Activated T-cell treated with anti-CD3 and anti-CD28 coated beads for 1 hour (primary cell): Measurements from ENCODE around the gene PLCB1.

Source experiments
- DNase-seq: peaks from one replicate; pipeline ENCODE4 v3.0.0-alpha.2; 2020; ENCODE audit warnings: low read depth

Gene PLCB1

DNA sequence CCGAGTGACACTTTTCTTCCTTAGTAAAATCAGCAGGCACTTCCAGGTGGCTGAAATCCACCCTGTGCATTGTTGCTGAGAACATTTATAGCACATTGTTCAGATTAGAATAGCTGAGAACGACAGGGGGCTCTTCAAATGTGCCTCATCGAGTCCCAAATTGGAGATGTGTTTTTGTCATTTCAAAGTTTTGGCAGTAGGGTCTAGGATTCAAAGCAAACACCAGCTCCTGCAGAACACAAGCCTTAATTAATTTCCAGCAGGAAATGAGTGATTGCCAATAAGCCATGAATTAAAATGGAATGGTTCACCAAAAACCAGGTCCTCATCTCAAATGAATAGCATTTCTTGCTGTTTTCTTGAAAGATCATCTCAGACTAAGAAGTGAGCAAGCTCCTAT, 171.6 kb downstream of the PLCB1 start:
- no peak for DNase-seq

DNA sequence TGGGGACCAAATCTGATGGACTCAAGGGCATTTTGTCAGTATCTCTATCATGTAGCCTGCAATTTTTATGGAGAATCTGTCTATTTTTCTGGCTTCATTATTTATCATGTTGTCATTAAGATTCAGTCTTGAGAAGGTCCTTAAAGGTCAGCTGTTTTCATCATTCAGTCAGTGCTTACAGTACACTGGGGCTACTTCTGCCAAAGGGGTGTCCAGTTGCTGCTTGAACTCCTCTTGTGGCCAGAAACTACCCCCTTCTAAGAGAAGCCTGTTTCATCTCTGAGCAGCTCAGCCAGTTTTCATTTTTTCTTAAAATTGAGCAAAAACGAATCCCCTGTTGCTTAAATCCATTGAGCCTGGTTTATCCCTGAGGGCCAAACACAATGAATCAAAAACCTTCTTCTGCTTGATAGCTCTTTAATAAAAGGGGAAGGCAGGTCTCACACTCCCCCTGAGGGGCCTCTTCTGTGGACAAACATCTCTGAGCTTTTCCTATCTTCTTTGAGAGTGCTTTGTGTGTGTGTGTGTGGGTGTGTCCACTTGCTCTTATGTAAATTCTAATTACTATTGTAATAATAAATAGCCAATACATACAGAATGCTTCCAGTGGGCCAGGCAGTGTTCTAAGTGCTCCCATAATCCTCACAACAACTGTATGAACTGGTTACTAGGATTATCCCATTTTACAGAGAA, 172.2 kb downstream of the PLCB1 start:
- no peak for DNase-seq

DNA sequence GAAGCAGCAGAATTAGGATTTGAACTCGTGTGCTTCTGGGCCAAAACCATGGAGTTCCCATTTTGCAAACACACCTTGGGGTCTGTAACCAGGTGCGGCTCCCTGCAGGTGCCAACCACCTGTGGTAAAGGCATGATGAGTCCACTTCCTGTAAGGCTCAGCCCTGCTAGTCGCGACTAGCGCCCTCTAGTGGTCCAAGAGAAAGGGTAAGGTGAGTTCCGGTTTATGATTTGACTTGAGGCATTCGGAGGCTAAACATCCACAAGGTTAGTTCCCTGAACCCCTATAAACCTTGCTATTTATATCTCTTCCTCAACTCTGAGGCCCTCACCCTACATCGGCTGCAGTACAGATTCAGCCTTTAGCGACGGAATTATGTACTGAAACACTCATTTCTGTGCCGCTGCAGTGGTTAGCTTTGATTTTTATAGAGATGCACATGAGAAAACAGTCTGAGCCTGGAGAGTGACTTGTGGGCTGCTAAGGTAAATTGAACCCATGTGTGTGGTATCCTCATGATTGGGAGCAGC, 173.4 kb downstream of the PLCB1 start:
- peak; percentile 54 for DNase-seq

DNA sequence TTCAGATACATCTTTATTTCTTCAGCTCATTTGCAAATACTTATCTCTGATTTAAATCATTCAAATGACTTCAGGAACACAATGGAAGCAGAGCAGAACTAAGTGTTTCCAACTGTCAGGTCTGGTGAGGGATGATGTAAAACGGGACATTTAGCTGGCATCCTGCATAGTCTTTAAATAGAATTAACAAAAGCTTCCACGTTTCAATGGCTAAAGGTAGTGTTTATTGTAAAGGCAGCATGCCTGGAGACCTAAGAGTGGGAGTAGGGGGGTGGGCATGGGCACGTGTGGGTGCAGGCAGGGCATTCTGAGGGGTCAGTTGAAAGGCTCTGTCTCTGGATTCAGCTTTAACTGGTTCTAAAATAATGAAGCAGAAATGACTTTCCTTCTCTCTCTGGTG, 174.9 kb downstream of the PLCB1 start:
- no peak for DNase-seq

DNA sequence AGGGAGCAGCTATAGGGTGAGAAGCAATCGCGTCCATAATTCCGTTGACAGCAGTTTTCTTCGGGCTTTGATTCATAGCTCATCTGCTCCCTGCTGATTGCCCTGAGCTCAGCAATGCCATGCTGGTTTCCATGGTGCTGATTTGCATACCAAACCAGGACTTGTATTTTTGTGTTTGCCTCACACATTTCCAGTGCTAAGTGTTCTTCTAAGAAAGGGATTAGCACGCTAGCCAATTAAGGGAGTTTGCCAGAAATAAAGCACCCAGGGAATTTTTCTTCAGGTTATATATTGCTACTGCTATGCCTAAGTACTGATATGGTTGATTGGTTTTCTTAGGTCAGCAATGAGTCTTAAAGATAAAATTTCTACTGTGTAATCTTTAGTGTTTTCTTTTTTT, 177.6 kb downstream of the PLCB1 start:
- DNase-seq, result no peak

DNA sequence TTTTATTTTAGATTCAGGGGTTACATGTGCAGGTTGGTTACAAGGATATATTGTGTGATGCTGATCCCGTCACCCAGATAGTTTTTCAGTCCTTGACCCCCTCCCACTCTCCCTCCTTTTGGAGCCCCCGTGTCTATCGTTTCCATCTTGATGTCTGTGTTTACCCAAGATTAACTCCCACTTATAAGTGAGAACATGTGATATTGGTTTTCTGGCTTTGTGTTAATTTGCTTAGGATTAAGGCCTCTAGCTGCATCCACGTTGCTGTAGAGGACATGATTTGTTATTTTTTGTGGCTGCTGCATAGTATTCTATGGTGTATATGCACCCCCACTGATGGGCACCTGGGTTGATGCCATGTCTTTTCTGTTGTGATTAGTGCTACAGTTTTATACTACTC, 178.6 kb downstream of the PLCB1 start:
- no peak for DNase-seq

DNA sequence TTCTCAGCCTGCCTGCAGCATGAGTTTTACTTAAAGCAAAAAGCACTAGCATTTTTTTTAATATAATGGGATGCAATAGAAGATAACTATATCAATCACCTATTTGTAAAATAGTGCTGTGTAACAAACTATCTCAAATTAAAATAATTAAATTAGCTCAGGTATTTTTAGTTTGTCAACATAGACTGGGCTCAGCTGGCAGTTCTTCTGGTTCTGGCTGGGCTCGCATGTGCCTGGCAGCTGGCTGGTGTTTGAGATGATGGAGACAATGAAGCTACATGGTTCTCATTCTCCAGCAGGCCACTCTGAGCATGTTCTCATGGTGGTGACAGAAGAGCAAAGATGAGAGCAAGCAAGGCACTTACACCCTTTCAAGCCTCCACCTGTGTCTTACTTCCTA, 181.0 kb downstream of the PLCB1 start:
- no peak for DNase-seq

DNA sequence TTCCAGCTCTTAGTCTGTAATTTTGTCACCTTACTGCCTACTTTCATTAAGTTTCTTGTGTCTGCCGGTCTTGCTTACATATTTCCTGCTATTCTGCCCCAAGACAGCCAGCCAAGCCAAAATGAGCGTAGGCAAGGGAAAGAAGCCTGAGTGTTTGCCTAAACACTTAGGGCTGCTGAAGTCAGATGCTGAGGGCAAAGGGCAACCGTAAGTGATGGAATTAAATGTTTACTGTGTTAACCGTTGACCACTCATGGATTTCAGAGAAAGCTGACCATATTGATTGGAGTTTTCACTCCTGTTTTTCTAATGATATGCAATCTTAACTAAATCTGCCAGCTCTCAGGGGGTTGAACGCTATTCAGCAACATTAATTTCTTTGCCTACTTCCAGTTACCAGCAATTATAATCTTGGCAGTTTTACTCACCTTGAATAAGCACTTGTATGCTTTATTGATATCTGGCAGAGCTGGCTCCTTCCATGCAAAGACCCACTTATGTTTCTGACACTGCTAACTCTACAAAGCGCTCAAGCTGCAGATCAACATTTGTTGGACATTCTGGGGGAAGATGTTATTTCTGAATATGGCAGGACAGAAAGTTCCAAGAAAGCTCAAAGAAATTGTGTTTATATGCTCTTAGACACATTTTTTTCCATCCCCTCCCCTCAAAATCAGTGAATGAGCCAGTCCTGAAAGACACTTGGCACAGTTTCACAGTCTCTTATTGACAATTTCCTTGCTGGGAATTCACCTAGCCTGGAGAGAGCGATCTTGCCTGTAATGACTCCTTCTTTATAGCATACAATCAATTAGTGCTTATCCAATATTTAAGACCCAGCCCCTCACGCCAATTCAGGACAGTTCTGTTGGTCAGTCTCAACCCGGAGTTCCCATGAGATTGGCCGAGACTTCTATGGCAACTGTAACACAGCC, 183.8 kb downstream of the PLCB1 start:
- DNase-seq, result no peak

DNA sequence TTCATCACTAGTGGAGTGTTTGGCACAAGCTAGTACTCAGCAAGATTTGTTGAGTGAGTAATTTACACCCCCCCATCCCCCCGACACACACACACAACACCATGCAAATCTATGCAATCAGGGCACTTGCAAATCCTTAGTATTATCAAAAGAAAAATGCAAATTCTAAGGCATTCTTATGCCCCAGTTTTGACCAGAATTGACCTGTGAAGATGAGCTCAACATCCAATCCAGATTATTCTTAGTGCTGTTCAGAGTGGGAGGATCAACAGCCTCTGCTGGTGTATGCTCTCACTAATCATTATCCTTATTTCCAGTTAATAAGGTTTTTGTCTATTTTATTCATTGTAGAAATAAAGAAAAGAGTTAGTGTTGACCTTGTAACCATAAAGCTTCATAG, 185.4 kb downstream of the PLCB1 start:
- no peak for DNase-seq

DNA sequence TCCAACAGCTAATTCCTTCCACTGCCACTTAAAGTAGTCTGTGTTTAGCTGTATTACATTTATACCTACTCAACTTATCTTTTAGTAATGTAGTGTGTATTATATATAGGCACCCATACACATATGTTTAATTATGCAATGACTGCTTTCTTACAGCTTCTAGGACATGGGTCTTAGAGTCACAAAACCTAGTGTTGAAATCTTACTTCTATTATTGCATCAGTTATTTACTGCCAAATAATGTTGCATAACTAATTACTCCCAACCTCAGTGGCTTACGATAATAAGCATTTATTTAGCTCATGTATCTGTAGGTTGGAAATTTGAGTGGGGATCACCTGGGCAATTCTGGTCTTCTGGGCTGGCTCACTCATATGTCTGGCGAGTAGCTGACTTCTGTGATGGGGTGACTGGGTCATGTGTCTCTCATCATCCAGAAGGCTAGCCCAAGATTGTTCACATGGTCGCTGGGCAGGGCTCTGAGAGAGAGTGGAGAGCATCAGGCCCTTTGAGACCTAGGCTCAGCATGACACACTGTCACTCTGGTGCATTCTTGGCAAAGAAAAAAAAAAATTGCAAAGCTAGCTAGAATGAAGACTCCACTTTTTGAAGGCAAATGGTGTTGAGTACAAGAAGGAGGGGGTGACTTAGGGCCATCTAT, 187.0 kb downstream of the PLCB1 start:
- DNase-seq, result no peak

DNA sequence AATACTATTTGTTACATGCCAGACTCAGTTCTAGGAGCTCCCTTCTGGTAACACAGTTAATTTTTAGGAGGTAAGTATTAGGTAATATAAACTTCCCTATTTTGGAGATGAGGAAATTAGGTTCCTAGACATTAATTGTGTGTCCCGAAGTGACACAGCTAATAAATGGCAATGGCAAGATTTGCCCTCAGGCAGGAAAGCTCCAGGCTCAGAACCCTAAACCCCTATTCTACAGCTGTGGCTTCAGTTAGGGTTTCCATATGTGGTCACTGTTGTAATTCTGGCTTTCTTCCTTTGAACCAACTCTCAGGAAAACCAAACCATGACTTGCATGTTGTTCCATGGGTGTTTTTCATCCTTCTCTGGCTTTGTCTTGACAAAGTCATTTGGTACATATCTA, 188.2 kb downstream of the PLCB1 start:
- DNase-seq, result no peak

DNA sequence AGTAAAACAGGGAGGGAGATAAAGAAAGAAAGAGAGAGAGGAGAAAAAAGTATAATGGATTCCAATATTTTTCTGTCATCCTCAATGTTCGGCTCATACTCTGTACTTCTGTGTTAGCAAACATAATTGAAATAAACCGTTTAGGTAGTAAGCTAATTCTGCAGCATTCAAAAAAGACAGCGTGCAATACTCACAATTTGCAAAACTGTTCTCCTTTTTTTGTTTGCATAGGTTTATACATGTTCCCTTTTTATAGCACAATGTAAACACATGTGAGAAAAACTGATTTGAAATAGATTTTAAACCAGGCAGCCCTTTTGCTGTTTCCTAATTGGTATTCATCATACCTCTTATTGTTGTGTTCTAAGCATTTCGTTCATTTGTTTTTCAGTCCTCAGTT, 188.9 kb downstream of the PLCB1 start:
- no peak for DNase-seq

DNA sequence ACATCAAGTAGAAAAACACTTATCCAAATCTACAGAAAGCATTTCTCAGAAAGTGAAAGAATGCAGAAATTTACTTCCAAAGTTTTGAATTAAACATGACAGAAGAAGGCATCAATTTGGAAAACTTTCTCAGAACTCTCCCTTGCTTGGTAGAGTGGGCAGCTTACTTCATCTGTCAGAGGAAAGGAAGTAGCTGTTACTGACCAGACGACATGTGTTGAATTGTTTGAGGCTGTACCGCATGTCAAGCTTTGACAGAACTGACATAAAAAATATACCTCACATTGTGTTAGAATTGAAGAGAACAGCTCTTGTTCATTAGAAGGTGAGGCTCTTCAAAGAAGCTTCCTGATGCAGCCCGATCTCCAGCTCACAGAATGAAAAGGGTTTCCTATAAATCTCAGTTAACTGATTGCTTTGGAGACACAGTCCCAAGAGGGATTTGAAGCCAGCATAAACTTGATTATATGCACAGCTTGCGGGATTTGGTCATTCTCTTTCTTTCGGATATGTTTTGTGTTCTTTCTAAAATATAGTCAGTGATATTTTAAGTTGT, 190.7 kb downstream of the PLCB1 start:
- DNase-seq, result no peak

DNA sequence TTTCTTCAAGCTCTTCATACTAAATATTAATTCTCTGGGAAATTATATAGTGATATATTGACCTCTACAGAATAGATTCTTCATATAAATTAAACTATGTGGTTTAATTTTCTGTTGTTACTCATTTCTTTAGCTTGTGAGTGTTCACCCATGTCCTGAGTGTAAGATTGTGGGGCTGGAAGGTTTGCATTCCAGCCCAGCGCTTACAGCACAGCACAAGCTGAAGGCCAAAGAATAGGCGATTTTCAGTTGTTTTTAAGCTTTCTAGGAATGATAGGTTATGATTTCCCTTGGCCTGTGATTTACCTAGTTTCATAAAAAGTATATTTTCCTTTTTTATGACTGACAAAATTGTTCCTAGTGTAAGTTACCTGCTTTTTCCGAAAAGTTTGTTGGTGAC, 194.1 kb downstream of the PLCB1 start:
- DNase-seq, result no peak

DNA sequence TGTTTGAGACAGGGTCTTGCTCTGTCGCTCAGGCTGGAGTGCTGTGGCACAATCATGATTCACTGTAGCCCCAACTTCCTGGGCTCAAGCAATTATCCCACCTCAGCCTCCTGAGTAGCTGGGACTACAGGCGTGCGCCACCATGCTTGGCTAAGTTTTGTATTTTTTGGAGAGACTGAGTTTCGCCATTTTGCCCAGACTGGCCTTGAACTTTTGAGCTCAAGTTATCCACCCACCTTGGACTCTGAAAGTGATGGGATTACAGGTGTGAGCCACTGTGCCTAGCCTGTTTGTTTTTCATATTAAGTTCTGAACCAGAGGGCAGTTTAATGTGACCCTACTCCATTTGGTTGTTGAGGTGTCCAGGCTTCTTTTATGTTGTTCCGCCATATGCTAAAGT, 194.8 kb downstream of the PLCB1 start:
- no peak for DNase-seq

DNA sequence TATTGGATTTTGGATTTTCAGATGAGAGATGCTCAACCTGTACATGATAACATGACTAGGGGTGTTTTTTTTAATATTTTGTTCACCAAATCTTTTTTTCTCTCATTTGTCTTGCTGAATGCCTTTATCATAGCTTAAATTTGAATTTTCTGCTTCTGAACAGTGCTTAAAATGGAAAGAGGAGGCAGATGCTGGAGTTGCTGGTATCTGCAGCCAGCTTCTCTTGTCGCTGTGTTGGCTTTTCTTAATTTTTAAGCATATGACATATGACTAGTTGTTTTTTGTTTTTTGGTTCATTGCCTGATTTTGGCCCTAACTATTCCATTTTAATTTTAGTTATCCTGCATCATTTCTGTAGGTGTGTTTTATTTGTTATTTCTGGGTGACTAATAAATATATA, 196.1 kb downstream of the PLCB1 start:
- DNase-seq, result no peak

DNA sequence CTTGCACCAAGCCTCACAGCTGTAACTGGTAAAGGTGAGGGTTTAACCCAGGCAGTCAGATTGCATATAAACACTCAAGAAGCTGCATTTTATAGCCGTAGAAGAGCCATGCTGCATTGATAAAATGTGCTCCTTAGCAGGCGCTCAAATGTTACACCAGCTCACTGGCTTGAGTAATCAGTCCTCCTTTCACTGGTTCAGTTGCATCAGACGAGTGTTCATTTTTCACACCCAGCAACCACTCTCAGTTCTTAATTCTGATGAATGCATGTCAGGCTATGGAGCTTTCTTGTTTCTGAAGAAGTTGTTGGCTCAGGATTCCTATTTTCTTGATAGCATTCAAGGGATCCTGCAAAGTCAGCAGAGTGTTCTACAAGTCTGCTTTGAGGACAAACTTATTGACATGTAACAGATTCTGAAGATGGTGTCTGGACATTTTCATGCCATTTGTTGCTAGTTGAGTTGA, 198.3 kb downstream of the PLCB1 start:
- DNase-seq, result no peak

DNA sequence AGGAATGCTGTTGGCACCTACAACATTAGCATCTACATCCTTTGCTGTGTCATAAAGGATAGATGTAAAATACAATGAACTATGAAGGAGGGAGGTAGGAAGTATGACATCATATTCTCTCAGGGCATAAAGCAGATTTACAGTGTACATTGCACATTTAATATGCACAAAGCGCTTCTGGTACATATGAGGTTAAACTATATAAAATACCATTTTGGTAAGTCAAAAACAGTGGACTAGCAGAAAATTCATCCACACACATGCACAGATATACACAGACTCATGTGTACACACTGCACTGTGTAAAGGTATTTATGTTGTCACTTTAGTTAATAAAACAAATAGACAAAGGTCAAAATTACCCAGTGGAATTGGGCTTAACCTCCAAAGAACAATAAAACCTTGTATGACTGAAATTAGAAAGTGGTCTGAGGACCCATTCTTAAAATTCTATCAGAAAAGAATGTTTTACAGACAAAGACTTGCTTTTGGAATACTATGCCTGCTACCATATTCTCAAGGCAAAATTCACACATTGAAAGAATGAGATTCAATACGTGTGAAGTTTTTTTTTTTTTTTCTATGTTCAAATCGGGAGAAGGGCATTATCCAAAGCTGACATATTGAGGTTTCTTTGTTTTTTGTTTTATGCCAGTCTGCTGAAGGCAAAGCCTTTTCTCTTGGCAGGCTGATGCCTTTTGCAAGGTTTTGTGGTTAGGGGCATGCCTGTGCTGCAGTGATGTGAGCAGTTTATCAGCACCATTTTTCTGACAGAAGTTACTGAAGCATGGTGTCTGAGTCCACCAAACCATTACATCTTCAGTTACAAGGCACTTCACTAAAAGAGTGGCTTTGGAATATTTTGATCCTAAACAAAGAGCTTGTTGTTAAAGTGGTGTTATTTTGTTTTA, 199.0 kb downstream of the PLCB1 start:
- no peak for DNase-seq

DNA sequence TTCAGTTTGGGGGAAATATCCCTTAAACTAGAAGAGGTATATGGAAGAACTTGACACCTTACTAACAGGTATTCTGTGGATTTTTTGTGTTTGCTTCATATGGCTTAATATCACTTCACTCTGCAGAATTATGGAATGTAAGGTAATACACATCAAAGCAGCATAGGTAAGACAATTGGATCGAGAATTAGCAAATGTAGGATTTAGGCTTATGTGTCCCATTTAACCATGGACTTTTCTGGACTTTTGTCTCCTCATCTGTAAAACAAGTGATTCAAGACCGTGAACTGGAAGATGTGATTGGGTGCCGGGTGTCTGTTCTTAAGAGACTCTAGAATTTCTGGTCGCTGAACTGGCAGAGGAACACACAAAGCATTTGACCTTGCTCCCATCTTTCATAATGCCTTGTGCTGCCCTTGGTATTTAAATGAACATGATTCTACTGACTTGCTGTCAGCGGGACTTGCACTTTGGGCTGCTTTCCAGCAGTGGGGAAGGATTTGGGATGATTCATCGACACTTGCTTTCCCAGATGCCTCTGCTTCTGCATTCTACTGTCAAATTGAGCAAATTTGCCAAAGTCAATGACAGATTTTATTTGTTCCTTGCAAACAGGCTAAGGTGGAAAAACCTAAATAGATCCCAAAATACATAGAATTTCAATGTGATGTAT, 199.8 kb downstream of the PLCB1 start:
- no peak for DNase-seq

DNA sequence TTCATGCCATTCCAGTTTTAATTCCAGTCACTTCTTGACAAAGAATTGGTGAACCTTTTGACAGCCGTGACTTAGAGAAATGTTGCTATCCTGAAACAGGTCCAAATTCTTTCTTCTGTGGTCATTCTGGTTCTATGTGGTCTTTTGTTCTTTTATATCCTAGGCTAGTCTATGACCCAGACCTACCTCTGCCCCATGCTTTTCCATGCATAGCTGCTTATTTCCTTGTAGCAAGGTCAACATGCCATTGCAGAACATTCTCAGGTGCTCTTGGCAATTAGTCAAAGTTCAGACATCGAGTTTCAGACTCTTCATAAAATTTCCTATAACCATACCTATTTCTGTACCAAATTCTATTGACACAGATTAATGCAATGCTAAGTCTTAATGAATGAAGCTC, 202.6 kb downstream of the PLCB1 start:
- no peak for DNase-seq

DNA sequence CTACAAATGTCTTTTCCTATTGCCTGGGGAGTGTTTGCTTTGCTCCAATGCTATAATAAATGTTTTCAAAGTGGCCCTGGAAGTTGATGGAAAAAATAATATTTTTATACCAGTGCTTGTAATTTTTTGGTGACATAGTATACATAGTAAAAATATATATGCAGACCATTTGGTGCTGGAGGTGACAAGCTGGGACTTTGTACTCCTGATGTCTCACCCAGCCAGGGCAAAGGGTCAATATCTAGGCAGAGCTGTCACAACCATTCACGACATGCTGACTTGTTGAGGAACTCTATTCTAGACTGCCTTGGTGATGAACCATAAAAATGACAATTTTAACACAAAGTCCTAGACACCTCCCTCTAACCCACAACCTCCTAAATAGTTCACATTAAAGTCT, 203.0 kb downstream of the PLCB1 start:
- DNase-seq, result no peak
